Erythroblast (primary cell): ENCODE data around the gene CDC45.

ENCODE experiments used
- GATA1 ChIP-seq: IDR thresholded peaks from 2 replicates; pipeline ENCODE4 v1.6.1; 2011; ENCODE audit warnings: low read depth, mild to moderate bottlenecking, control low read depth, low read length, moderate library complexity
- POLR2A ChIP-seq: IDR thresholded peaks from 2 replicates; pipeline ENCODE4 v1.6.1; 2011; ENCODE audit warnings: mild to moderate bottlenecking, low read length

GRCh38 chr22:19478045-19478900 is 1.4 kb upstream of the CDC45 start:
- TF ChIP-seq POLR2A: no peak
- no peak for TF ChIP-seq GATA1
